ENCODE results near the gene ZCCHC4.
A peak's percentile ranks its signal among the peaks of the same experiment; 100 is the strongest.
"Not testable (repeated sequence)": the region's sequence is repeated elsewhere in the genome, so short reads cannot be mapped to it uniquely, and the experiment has no call there.

ZCCHC4 gene

GRCh38 chr4:25321703-25322102 lies 9.1 kb downstream of the ZCCHC4 start:
- DNase-seq: no peak

GRCh38 chr4:25328463-25328862 lies 15.9 kb downstream of the ZCCHC4 start:
- not testable (repeated sequence) for DNase-seq

GRCh38 chr4:25330335-25330734 lies 17.8 kb downstream of the ZCCHC4 start:
- DNase-seq: no peak

DNA sequence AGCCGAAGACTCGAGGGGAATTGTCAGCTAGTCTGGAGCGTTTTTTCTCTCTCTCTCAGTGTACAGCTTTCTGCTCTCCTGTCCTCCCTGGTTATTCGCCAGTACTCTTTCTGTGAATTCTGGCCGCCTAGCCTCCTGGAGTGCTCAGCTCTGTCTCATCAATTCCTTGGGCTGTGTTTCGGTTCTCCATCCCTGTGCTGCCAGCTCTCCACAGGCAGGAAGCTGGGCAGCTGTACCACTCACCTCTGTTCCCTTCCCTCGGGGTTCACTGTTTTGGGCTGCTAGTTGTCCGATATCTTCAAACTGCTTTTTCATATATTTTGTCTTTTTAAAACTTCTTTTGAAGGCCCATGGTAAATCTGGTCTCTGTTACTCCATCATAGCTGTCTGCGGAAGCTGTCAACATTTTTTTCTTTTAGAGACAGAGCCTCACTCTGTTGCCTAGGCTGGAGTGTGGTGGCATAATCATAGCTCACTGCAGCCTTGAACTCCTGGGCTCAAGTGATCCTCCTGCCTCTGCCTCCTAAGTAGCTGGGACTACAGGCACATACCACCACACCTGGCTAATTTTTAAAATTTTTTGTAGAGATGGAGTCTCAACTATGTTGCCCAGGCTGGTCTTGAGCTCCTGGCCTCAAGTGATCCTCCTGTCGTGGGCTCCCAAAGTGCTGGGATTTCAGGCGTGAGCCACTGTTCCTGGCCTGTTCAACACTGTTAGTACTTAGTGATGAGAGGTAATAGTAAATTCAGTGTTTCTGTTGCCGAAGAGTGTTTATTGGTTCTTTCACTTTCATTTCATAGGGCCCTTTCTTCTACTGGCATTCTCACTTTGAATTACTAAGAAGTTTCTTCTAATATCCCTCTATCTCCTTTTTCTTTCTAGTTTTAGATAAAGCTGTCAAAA lies 18.6 kb downstream of the ZCCHC4 start:
- DNase-seq: peak; percentile 16

GRCh38 chr4:25343671-25344070 lies 31.1 kb downstream of the ZCCHC4 start:
- DNase-seq: no peak

GRCh38 chr4:25345744-25346143 lies 33.2 kb downstream of the ZCCHC4 start:
- no peak for DNase-seq

GRCh38 chr4:25346913-25347312 lies 34.3 kb downstream of the ZCCHC4 start:
- DNase-seq: no peak

DNA sequence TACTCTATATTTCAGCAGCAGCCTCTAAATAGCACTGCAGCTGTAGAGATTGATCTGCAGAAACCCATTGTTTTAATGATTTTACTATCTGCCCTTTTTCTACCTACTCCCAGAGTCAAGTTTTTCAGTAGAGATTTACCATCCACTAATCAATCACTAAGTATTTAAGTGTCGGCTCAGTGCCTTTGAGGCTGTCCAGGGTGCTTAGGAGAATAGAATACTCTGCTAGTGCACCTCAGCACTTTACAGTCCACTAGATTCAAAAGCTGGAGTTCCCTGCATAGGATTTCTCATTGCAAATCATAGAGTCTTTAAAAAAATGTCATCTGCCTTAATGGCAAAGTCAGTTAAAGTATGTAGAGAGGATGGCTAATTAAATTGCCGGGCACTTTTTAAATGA lies 34.9 kb downstream of the ZCCHC4 start:
- no peak for DNase-seq

- no peak for DNase-seq
These were observed 35.4 kb downstream of the ZCCHC4 start for GRCh38 chr4:25347971-25348370.

GRCh38 chr4:25350561-25350960 lies 38.0 kb downstream of the ZCCHC4 start:
- no peak for DNase-seq

DNA sequence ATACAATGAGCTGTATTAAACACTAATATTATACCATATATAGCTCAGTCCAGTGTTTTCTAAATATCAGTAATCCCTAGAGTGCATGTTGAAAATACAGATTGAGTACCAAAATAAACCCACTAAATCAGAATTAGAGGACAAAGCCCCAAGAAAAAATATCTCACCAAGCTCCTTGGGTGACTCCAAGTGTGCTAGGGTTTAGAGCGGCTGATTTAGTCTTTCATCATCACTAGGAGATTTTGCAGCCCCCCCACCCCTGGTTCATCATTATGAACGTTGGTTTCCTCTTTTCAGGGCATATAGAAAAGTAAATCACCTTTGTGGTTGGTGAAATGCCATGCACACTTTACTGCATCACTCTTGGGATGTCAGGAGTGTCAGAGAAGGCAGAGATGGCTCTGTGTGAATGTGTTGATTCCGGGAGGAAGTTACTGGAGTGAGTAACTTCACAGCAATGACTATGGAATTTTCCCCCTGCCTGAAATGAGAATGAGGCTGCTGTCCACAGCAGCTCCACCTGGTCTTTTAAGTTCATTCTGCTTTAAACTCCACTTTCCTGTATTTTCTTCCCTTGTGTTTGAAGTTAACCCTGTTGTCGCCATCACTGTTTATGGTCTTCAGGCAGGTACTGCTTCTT lies 39.3 kb downstream of the ZCCHC4 start:
- no peak for DNase-seq

DNA sequence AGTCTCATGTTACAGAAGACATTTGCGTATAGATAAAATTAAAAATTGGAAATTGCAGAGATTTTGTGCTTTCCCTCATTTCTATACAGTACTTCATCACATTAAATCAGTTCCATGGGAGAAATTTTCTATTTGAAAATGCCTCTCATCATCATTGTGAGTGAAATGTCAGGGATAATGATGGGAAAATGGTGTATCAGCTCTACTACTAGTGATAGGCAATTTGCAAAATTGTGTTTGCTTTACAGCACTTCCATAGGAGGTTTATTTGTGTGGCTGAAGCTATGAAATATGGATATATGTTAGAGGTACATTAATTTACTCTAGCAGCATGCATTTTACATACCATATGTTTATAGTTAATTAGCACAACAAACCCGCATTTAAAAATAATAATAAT lies 43.5 kb downstream of the ZCCHC4 start:
- no peak for DNase-seq

DNA sequence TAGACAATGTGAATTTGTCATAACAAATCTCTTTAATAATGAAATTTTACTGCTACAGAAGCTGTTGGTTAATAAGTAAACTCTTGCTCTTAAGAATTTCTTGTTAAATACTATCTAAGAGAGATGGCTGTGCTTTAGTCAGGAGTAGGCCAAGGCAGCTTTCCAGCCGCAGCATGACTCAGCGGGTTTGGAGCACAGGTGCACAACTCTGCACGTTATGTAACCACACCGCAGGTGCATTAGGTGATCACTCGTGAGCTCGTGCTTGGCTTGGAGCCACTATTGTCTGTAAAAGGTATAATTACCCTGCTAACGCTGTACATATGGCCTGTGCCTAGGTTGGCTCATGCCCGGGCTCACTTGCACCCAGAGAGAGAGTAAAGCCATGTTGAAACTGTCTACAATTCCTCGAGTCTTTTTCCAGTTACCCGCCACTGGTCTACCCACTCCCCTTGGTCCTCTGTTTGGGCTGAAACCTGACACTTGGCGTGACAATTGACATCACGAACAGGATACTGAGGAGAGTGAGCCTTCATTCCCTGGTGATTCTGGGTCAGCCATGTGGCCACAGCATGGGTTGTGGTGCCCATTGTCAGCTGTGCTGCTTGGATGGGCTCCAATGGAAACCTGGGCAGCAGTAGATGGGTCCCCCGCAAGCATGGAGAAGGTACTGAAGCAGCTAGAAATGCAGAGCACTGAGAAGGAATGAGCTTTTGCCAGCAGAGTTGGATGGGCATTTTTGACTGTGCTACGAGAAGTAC lies 46.1 kb downstream of the ZCCHC4 start:
- no peak for DNase-seq

DNA sequence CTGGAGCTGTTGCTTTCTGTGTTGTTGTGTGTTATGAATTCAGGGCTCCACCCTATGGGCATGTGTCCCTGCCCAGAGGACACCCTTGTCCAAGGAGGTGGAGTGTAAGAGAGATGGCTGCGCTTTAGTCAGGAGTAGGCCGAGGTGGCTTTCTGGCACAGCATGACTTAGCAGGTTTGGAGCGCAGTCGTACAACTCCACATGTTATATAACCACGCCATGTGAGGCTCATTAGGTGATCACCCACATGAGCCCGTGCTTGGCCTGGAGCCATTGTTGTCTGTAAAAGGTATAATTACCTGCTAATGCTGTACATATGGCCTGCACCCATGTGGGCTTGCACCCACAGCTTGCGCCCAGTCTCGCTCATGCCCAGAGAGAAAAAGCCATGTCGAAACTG lies 48.7 kb downstream of the ZCCHC4 start:
- no peak for DNase-seq

- DNase-seq: peak; percentile 49
These were observed 54.5 kb downstream of the ZCCHC4 start for GRCh38 chr4:25367004-25367621.

DNA sequence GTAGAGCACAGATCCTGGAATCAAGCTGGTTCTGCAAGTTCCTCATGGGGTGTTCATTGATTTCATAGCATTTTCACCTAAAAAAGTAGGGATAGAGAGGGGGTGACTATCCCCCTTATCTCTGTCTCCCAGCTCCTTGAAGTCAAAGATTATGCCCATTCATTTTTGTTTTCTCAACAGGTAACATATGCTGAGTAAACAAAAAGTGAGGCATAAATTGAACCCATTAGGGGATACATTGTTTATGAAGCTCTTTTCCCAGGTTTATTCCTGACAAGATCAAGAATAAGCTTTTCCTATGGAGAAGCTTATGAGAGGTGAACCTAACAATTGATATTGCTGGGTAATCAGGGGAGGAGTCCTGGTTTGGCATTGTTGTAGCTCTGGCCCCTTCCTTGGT lies 55.3 kb downstream of the ZCCHC4 start:
- DNase-seq: no peak

DNA sequence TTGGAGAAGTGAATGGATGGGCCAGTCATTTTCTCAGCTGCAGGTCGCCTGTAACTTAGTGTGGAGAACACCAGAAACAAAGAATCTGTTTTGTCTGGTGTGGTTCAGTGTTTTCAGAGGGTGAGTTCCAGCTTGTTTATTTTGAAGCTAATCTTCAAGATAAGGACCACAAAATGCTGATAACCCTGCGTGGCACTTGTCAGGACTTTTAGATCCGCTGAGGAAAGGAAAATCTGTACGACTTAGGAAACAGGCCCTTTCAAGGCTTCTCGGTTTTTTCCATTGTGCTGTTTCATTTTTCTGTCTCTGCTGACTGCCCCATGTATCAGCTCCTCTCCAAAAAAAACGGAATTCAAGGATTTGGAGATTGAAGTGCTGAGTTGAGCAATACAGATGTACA lies 55.7 kb downstream of the ZCCHC4 start:
- no peak for DNase-seq

DNA sequence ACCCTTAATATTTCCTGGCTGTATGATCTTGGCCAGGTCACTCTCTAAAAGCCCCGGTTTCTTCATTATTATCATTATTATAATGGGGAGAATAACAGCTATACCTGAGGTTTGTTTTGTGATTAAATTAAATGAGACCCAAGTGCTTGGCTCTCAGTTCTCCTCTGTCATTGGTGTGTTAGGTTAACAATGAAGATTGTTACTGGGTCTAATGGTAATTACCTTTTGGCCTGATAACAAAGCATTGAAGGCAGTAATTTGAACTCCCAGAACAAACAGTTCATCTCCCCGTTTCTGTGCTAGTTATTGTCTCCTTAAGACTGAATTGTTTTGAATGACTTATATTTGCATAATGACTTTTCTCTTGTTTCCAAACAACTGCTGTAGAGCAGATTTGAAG lies 57.7 kb downstream of the ZCCHC4 start:
- no peak for DNase-seq

GRCh38 chr4:25372549-25372948 lies 60.0 kb downstream of the ZCCHC4 start:
- not testable (repeated sequence) for DNase-seq

GRCh38 chr4:25376754-25377571 lies 64.4 kb downstream of the ZCCHC4 start, which contains the start of gene ANAPC4:
Gene ANAPC4 (plus strand): TSS chr4:25377263. CDS start chr4:25377428, 165 bp downstream.
- peak; percentile 93 for DNase-seq

- DNase-seq: peak; percentile 18
These were observed 65.2 kb downstream of the ZCCHC4 start for GRCh38 chr4:25377572-25378436.
